Lung microvascular endothelial cell (primary cell): Measurements from ENCODE around the gene CHRNA5. TPM values are rescaled to one million over a fixed set of nuclear protein-coding genes. Genes with fewer than 3 reads are reported as not detected.
"Not testable (repeated sequence)": the region's sequence is repeated elsewhere in the genome, so short reads cannot be mapped to it uniquely, and the experiment has no call there.

ENCODE experiments used
- DNase-seq, 2 donors: peaks; one replicate each; pipeline versions ENCODE4 v3.0.0 to v3.0.0-alpha.2; 2010; ENCODE audit warnings: low read depth in 2 of 2
- total RNA-seq: library from RNA; depleted of rRNA; stranded (reverse); fragments of >200 nt; gene quantifications from 2 replicates; pipeline ENCODE4 v1.2.1, GENCODE V29; 2014

The CHRNA5 gene
- 1.8 and 2.4 TPM in 2 replicates for total RNA-seq

DNA sequence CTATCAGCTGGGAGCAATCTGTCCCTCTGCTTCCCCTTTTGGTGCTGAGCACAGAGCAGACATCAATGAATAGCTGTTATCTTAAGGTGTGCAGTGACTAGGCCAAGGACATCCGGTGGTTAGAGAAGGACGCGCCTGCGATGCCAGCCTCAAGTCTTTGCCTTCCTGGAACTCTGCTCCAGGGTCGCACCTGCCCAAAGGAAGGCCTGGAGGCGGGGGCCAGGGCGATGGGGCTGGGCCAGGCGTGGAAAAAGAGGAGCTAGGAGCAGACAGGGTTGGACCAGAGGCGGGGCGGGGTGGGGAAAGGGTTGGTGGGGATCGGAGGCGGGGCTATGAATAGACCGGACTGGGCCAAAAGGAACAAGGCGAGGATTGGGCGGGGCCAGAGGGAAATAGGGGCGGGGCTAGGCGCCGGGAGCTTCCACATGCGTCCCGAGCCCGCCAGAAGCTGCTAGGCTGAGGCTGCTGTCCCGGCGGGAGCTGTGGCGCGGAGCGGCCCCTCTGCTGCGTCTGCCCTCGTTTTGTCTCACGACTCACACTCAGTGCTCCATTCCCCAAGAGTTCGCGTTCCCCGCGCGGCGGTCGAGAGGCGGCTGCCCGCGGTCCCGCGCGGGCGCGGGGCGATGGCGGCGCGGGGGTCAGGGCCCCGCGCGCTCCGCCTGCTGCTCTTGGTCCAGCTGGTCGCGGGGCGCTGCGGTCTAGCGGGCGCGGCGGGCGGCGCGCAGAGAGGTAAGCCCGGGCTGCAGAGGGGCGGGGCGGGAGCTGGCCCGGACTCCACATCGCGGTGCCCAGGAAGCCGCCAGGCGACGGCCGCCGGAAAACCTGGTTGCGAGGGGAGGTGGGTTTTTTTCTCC, at the start of gene CHRNA5:
Gene CHRNA5, plus strand, starts transcription at position 424 of the 854 bp plus-strand sequence. Its CDS starts 200 bp downstream, at position 624.
- DNase-seq: peak; percentile 76 to 80

DNA sequence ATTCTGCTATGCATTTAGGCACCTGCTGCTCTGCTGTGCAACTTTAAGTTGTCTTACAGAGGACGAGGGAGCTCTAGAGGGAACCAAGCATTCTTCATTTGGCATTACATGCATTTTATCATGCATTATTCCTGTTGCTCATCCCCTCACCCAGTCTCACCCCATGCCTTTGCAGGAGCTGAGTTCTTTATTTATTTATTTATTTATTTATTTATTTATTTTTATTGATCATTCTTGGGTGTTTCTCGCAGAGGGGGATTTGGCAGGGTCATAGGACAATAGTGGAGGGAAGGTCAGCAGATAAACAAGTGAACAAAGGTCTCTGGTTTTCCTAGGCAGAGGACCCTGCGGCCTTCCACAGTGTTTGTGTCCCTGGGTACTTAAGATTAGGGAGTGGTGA, 45.3 kb upstream of the CHRNA5 start:
- not testable (repeated sequence) for DNase-seq

DNA sequence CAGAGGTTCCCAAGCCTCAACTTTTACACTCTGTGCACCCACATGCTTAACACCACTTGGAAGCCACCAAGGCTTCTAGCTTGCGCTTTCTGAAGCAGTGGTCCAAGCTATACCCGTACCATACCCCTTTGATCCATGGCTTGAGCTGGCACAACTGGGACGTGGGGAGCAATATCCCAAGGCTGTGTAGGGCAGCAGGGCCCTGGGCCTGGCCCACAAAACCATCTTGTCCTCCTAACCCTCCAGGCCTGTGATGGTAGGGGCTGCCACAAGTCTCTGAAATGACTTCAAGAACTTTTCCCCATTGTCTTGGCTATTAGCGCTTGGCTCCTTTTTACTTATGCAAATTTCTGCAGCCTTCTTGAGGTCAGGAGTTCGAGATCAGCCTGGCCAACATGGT, 41.1 kb upstream of the CHRNA5 start:
- no peak for DNase-seq

GRCh38 chr15:78527325-78527724, 38.0 kb upstream of the CHRNA5 start:
- DNase-seq: no peak

- no peak for DNase-seq
These were observed 32.0 kb upstream of the CHRNA5 start for GRCh38 chr15:78533331-78533730.

DNA sequence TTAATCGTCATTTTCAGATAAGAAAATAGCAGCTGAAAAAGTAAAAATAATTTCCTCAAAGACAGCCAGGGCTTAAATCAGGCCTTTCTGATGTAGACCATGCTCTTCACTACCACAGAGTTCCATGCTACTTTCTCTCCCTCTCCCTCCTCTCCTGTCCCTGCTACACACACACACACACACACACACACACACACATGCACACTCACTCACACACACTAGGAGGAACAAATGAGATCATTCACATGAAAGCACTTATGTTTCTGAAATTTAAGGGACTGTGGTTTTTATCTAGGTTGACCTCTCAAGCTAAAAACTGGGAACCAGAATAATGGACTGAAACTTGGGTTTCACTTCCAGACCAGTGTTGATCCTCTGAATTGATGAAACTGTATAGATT, 29.2 kb upstream of the CHRNA5 start:
- no peak for DNase-seq

DNA sequence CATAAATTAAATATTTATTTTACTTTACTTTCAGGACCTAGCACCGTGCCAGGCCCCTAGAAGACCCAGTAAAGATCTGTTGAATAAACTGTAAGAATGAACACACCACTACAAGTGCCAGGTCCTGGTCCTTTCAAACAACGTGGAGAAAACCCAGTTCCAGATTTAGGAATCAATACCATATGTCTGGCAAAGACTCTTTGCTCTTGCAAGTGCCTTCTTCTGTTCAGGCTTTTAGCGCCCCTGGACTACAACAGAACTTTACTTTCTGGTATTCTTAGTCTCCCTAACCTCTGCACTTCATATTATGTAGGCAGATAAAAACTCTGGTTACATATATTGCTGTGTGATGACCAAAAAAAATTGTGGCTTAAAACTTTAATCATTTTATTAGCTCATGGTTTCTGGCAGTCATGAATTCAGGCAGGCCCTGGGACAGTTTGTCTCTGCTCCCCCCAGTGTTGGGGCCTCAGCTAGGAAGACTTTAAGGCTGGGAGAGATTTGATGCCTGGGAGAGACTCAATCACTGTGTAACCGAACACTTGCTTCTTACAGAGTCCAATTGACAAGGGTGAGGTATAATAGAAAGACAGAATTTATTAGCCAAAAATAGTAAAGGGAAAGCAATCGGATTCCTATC, 27.9 kb upstream of the CHRNA5 start:
- no peak for DNase-seq

- no peak for DNase-seq
These were observed 27.0 kb upstream of the CHRNA5 start for GRCh38 chr15:78538358-78538757.

DNA sequence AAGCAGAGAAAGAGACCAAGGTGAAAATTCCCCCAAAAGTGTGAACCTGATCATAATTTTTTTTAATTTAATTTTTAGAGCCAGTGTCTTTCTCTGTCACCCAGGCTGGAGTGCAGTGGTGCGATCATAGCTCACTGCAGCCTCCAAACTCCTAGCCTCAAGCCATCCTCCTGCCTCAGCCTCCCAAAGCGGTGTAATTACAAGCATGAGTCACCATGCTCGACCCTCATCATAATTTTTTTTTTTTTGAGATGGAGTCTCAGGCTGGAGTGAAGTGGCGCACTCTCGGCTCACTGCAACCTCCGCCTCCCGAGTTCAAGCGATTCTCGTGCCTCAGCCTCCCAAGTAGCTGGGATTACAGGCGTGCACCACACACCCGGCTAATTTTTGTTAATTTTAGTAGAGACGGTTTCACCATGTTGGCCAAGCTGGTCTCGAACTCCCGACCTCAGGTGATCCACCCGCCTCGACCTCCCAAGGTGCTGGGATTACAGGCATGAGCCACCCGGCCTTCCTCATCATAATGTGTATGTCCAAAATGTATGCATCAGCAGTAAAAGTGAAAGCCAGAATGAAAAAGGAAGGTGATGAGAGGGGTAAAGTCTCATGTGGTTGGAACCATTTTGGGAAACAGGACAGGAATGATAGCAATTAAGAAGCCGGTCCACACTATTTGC, 25.7 kb upstream of the CHRNA5 start:
- DNase-seq: not testable (repeated sequence)

DNA sequence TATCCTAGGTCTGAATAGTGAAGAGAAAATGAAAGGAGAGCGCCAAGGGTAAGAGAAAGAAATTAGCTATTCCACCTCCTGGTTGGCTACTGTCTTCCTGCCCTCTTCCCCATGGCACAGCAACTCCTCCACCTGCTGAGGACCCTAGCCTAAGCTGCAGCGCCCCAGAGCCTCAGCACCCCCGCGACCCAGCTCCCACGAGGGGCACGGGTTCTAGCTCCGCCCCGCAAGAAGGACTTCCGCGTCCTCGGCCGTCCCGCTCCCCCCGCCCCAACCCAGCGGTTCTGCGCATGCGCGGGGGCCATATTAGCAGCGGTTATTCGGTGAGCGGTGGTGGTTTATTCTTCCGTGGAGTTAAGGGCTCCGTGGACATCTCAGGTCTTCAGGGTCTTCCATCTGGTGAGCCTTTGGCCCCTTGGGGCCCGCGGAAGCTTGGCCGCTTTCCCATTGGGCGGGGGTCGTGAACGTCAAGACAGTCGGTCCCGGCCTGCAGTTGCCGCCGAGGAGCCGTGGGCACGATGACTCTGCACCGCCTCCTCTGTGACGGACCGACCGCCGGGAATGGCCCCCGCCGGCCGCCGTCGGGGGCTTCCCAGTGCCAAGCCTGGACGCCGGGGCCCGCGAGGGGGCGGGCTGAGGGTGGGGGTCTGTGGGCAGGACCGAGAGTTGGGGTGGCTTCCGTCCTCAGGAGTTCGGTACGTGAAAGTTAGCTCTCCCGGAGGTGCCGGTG, 25.0 kb upstream of the CHRNA5 start, which contains the start of gene PSMA4:
Gene PSMA4, plus strand, starts transcription at position 304 of the 730 bp plus-strand sequence. CDS start 1,484 bp downstream, outside the sequence.
- DNase-seq: peak; percentile 92 to 94

DNA sequence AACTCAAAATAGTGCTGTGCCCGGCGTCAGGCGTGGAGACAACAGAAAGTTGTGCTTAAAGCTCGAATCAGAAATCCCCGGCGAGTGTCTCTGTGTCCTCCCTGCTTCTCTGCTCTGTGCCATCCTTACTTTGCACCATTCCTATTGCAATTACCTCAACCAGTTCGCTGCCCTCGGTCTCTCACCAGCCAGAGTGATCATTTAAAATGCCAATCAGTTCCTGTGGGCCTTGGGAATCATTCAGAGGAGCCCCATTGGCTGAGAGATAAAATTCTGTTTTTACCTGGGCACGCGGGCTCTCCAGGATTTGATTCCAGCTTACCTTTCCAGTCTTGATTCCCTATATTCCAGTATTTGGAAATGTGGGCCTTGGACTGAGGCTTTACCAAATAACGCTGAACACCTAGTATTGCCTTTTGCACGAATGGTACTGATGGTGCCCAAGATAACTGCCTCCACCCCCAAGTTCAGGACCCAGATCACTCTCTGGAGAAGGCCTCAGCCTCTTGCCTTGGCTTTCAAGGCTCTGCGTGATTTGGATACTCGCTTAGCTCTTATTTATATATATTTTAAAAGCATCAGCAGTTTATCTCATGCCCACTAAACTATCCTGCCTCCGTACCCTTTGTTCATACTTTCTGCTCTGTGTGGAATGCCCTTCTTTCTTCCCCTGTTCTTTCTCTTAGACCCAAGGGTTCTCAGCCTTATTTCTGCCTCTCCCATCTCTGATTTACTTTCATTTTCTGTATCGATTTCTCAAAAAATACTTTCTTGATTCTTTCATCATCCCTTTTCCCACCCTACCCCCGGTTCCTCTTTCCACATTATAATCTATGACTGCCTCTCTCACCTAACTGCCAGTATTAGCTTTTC, 24.2 kb upstream of the CHRNA5 start:
- peak in 1 of 2 donors; percentile 16 for DNase-seq

DNA sequence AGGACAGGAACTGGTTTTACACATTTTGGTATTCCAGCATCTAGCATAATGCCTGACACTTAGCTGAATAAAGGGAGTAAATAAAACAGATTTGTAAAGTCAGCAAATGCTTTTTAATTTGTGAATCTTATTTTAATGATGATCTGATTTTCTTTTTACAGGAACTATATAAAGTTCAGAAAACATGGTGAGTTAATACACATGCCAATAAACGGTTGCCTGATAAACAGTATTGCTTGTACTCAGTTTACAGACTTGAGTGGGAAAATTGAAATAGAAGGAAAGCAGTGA, 23.6 kb upstream of the CHRNA5 start:
- no peak for DNase-seq

DNA sequence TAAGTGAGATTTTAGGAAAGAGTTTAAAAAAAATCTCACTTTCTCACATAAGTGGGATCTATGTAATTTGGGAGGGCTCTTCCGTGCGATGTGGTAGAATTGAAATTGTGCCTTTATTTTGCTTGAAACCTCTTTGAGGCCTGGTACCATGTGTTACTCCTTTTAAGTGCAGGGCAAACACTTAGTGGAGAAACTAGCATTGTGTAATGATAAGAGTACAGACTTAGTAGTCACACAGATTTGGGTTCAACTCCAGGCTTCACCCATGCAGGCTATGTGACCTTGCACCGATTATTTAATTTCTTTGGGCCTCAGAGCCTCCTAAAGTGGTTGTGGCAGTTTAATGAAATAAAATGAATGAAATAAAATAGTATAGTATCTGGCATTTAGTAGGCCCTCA, 22.7 kb upstream of the CHRNA5 start:
- no peak for DNase-seq

DNA sequence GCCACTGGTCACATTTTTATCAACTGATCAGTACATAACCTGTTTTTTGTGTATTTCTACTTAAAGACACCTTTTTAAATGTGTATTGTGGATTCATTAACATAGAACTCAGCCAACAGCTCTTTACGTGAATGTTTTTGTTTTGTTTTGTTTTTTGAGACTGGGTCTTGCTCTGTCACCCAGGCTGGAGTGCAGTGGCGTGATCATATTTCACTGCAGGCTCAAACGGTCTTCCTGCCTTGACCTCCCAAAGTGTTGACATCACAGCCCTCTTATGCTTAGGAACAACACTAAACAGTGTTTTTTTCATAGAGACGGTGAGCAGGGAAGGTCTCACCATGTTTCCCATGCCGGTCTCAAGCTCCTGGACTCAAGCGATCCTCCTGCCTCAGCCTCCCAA, 15.1 kb upstream of the CHRNA5 start:
- DNase-seq: no peak

DNA sequence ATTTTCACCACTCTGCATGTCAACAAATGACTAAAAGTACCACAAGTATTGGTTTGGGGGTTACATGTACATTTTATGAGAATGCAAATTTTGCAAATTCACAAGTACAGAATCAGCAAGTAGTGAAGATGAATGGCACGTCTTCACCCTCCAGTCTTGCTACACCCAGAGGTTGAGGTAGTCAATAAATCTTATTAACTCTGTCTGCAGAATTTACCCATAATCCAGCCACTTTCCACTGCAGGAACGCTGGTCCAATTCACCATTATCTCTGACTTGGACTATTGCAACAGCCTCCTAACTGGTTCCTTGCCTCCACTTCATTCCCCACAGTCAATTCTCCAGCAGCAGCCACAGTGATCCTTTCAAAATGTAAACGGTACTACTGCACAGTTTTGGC, 14.5 kb upstream of the CHRNA5 start:
- DNase-seq: no peak

GRCh38 chr15:78551902-78552301, 13.4 kb upstream of the CHRNA5 start:
- no peak for DNase-seq

DNA sequence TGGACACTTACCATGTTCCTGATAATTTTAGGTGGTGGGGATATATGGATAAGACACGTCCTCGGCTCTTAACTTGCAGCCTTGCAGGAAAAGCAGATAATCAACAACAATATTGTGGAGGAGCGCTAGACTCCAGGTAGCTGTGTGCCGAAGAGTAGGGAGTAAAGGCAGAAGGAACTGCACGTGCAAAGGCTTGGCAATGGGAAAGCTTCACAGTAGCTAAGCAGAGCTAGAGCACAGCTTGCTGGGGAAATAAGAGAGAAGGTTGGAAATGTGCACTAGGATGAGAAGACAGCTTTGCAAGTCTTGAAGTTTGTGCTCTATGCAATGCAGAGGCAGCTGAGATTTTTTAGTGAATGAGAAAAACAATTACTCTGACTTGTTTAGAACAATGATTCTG, 12.7 kb upstream of the CHRNA5 start:
- DNase-seq: no peak

DNA sequence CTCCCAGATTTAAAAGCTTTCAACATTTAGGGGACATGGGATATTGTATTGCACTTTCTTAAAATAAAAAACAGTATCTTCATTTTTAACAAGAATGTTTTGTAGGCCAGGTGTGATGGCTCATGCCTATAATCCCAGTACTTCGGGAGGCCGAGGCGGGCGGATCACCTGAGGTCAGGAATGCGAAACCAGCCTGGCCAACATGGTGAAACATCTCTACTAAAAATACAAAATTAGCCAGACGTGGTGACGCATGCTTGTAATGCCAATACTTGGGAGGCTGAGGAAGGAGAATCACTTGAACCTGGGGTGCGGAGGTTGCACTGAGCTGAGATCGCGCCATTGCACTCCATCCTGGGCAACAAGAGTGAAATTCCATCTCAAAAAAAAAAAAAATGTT, 5.1 kb upstream of the CHRNA5 start:
- DNase-seq: not testable (repeated sequence)

GRCh38 chr15:78561490-78561889, 3.8 kb upstream of the CHRNA5 start:
- no peak for DNase-seq

- DNase-seq: no peak
These were observed 2.2 kb upstream of the CHRNA5 start for GRCh38 chr15:78563092-78563491.

GRCh38 chr15:78564743-78565096, 600 bp upstream of the CHRNA5 start:
- DNase-seq: no peak
